IMR-90 (cell line): Measurements from ENCODE around the gene SURF2. TPM values are rescaled to one million over a fixed set of nuclear protein-coding genes. Genes with fewer than 3 reads are reported as not detected.

Source experiments
- BHLHE40 ChIP-seq: fragments of 150-350 bp; IDR thresholded peaks from 2 replicates; pipeline ENCODE4 v1.6.1; 2016; ENCODE audit warnings: mild to moderate bottlenecking, low read depth, low read length
- CEBPB ChIP-seq: IDR thresholded peaks from 2 replicates; pipeline ENCODE4 v1.6.1; 2012; ENCODE audit warnings: low read depth, low read length, improper control_type of control experiment
- polyA plus RNA-seq, 3 experiments: library from polyadenylated mRNA; depleted of rRNA; stranded (reverse); fragments of >200 nt; gene quantifications; 2 replicates each; pipeline ENCODE4 v1.2.3, GENCODE V29; 2012; ENCODE audit warnings: low replicate concordance in 1 of 3
- total RNA-seq: library from RNA; depleted of rRNA; stranded (reverse); fragments of >200 nt; gene quantifications from 2 replicates; pipeline ENCODE4 v1.2.3, GENCODE V29; 2012
- TF ChIP-seq, protein P1 (sequence below): conservative IDR thresholded peaks from 2 replicates; pipeline ENCODE4 v1.5.1; 2012; ENCODE audit warnings: mild to moderate bottlenecking, low read depth, low read length, improper control_type of control experiment

Gene SURF2
- total and polyA plus RNA-seq, 2 of the 4 experiments (the other 2 are of a cell fraction), result 9.9 to 16.3 TPM

DNA sequence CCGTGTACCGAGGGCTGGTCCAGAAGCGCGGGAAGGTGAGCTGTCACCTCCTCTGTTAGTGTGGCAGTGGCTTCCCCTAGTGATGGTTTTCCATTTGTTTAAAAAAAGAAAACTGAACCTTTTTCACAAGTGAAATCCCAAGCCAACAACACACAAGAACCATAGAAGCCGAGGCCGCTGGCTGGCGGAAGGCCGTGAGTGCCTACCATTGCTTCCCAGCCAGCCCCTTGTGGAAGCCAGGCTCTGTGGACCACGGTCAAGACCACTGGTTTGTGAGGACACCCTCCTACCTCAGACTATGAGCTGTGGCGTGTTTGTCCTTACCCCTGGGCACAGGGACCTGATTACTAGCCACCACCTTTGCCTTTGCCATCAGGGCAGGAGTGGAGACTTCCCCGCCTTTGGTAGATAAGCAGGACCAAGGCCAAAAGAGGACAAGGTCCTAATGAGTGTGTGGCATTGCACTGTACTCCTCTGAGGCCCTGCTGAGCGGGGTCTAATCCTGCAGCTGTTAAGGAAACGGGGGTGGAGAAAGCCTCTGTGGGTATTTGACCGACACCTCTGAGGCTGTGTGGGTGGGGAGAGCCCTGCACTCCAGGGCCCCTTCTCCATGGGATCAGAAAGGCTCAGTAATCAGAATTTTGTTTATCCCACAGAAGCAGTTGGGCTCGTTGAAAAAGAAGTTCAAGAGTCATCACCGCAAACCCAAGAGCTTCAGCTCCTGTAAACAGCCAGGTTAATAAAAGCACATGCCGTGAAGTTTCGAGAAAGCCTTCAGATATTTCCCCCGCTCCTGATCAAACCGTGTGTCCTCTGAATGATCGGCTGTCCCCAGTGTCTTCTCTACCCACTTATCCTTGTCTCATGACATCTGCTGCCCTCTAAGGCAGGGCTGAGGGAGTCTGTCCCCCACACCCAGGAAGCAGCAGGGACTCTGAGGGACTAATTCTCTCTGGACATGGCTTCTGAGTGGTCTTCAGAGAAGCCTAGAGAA is 4.3 kb downstream of the SURF2 start (continued):
- TF ChIP-seq, protein P1, sequence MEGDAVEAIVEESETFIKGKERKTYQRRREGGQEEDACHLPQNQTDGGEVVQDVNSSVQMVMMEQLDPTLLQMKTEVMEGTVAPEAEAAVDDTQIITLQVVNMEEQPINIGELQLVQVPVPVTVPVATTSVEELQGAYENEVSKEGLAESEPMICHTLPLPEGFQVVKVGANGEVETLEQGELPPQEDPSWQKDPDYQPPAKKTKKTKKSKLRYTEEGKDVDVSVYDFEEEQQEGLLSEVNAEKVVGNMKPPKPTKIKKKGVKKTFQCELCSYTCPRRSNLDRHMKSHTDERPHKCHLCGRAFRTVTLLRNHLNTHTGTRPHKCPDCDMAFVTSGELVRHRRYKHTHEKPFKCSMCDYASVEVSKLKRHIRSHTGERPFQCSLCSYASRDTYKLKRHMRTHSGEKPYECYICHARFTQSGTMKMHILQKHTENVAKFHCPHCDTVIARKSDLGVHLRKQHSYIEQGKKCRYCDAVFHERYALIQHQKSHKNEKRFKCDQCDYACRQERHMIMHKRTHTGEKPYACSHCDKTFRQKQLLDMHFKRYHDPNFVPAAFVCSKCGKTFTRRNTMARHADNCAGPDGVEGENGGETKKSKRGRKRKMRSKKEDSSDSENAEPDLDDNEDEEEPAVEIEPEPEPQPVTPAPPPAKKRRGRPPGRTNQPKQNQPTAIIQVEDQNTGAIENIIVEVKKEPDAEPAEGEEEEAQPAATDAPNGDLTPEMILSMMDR, result no peak
- no peak for TF ChIP-seq CEBPB
- TF ChIP-seq BHLHE40, result no peak
